Panc1 (cell line): Measurements from ENCODE around the gene ACOX3. TPM values are rescaled to one million over a fixed set of nuclear protein-coding genes. Genes with fewer than 3 reads are reported as not detected.

Experiments
- ATAC-seq: fragments of 200-7000 bp; cut with Tn5 transposase; 2 replicates; pipeline ENCODE4 v1.9.1; 2020; ENCODE audit warnings: mild to moderate bottlenecking, moderate library complexity
- BruUV-seq: library from RNA; stranded (reverse); fragments of 400-500 nt; replicated peaks from 2 replicates; lab custom pipeline; 2021; lab: Mats Ljungman, UMichigan
- CTCF ChIA-PET: fragments of 300-600 bp; sonication (Branson Sonifier 250); formaldehyde crosslinking; loops from one replicate; lab custom pipeline; 2022; ENCODE audit warnings: antibody characterized with exemption; lab: Charles Lee
- POLR2A ChIA-PET: fragments of 300-600 bp; sonication (Branson Sonifier 250); formaldehyde crosslinking; loops from one replicate; lab custom pipeline; 2022; ENCODE audit warnings: antibody characterized with exemption; lab: Charles Lee
- DNase-seq: peaks from one replicate; pipeline ENCODE4 v3.0.0-alpha.2; 2010; ENCODE audit warnings: low read depth, low spot score
- H3K27ac ChIP-seq: 2 replicates; pipeline ENCODE4 v1.5.1; 2011; ENCODE audit warnings: mild to moderate bottlenecking, low read length, inconsistent platforms
- H3K27me3 ChIP-seq: fragments of 200-500 bp; sonication (Bioruptor generic); 2 replicates; pipeline ENCODE4 v1.6.0; 2014; ENCODE audit warnings: low read length, inconsistent platforms; ENCODE audit not compliant: control insufficient read depth, insufficient read depth
- H3K36me3 ChIP-seq: fragments of 200-500 bp; sonication (Bioruptor generic); 2 replicates; pipeline ENCODE4 v1.5.1; 2014; ENCODE audit warnings: inconsistent platforms, mild to moderate bottlenecking, low read length, moderate library complexity; ENCODE audit not compliant: control insufficient read depth, insufficient read depth
- H3K4me1 ChIP-seq: 2 replicates; pipeline ENCODE4 v1.5.1; 2011; ENCODE audit warnings: inconsistent platforms, mild to moderate bottlenecking, low read length, moderate library complexity; ENCODE audit not compliant: control insufficient read depth, insufficient read depth
- H3K4me3 ChIP-seq, 2 experiments: 2 replicates each; pipeline ENCODE4 v1.5.1; 2011 to 2012; ENCODE audit warnings: low read depth in 2 of 2, low read length in 2 of 2, mild to moderate bottlenecking in 2 of 2, inconsistent platforms in 1 of 2, moderate library complexity in 1 of 2
- H3K9me3 ChIP-seq: fragments of 200-500 bp; sonication (Bioruptor generic); 2 replicates; pipeline ENCODE4 v1.5.1; 2014; ENCODE audit warnings: low read depth, mild to moderate bottlenecking, inconsistent platforms, low read length, moderate library complexity; ENCODE audit not compliant: control insufficient read depth, insufficient read depth
- POLR2AphosphoS5 ChIP-seq: IDR thresholded peaks from 2 replicates; pipeline ENCODE4 v1.6.1; 2012; ENCODE audit warnings: mild to moderate bottlenecking, low read depth, low read length, moderate library complexity
- SIN3A ChIP-seq: IDR thresholded peaks from 2 replicates; pipeline ENCODE4 v1.6.1; 2012; ENCODE audit warnings: low read depth, mild to moderate bottlenecking, low read length, moderate library complexity, borderline replicate concordance; ENCODE audit not compliant: insufficient read depth
- TCF7L2 ChIP-seq: IDR thresholded peaks from 2 replicates; pipeline ENCODE4 v1.6.1; 2011; ENCODE audit warnings: mild to moderate bottlenecking, low read depth, low read length, inconsistent platforms
- in situ Hi-C: cut with HindIII; loops from 2 replicates; pipeline ENCODE4 v1.10.0; 2016; ENCODE audit warnings: low sequenced_read_pairs, low pct_unique_long_range_greater_than_20kb
- intact Hi-C: fragments of 100-400 bp; cut with micrococcal nuclease; formaldehyde crosslinking; loops from one replicate; pipeline ENCODE4 v1.10.0; 2022; ENCODE audit not compliant: unreplicated experiment
- total RNA-seq: library from RNA; stranded (reverse); gene quantifications from one replicate; pipeline ENCODE4 v1.2.1, GENCODE V29; 2021; ENCODE audit not compliant: unreplicated experiment
- TF ChIP-seq, protein P1 (sequence below): fragments of 450-650 bp; IDR thresholded peaks from 2 replicates; pipeline ENCODE4 v1.5.1; 2017; ENCODE audit warnings: mild to moderate bottlenecking
- TF ChIP-seq, protein P2 (sequence below), 2 experiments: IDR thresholded peaks; 2 replicates each; pipeline ENCODE4 v1.6.1; 2011 to 2012; ENCODE audit warnings: low read depth in 2 of 2, control low read depth in 1 of 2, low read length in 1 of 2, mild to moderate bottlenecking in 1 of 2, moderate library complexity in 1 of 2; ENCODE audit not compliant: insufficient read depth in 1 of 2

Gene ACOX3
- total RNA-seq, 1 experiment from 2014 or later, result 15.4 TPM

DNA sequence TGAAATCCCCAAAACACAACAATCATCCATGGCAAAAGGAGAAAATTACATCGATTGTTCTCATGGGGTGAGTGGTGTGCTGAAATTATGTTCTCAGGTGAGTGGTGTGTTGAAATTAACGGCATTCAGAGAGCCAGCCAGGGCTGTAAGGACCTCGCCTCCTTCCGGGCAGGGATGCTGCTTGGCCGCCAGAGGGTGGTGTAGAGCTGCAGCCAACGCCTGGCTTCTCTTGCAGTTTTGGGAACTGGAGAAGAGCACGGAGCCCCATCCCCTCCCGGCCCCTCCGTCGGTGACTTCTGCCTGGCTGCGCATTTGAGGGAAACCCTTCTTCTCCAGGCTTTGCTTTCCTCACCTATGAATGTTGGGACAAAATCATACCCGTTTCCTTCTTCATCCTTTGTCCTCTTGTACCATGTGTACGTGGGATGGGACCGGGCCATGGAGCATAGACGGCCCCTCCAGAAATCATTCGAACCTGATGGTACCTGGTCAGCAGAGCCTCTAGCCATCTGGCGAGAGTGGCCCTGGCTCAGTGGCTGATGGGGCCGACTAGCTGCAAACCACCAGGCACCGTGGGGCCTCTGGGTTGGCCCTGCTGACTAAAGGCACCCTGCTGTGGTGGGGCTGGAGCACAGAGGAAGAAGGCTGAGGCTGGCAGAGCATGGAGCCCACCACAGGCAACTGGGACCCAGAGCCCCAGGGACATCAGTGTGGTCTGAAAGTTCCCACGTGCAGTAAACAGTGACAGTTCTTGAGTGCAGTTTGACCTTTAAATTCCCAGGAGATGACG, 28.4 kb upstream of the ACOX3 start:
- no TSS peak for BruUV-seq
- intact Hi-C loops, result loop anchor here (2.0 kb wide), 1 partner anchor 126 kb away; no protein-coding TSS in a partner anchor
- Histone ChIP-seq H3K27me3 (no peaks in the 10 kb centered on the region), H3K27ac (no peak overlapping the region), H3K9me3 (no peaks in the 10 kb centered on the region), H3K4me3 (no peak overlapping the region), H3K36me3 (no peaks in the 10 kb centered on the region), H3K4me1 (no peaks in the 10 kb centered on the region)
- ChIA-PET POLR2A (no interaction called here), CTCF (interaction anchor here (1.6 kb wide), 1 partner anchor 123 kb away, joined by 3 read pairs; the partner anchor contains the start of gene CPZ)
- no peak for TF ChIP-seq POLR2AphosphoS5
- TF ChIP-seq, protein P1, sequence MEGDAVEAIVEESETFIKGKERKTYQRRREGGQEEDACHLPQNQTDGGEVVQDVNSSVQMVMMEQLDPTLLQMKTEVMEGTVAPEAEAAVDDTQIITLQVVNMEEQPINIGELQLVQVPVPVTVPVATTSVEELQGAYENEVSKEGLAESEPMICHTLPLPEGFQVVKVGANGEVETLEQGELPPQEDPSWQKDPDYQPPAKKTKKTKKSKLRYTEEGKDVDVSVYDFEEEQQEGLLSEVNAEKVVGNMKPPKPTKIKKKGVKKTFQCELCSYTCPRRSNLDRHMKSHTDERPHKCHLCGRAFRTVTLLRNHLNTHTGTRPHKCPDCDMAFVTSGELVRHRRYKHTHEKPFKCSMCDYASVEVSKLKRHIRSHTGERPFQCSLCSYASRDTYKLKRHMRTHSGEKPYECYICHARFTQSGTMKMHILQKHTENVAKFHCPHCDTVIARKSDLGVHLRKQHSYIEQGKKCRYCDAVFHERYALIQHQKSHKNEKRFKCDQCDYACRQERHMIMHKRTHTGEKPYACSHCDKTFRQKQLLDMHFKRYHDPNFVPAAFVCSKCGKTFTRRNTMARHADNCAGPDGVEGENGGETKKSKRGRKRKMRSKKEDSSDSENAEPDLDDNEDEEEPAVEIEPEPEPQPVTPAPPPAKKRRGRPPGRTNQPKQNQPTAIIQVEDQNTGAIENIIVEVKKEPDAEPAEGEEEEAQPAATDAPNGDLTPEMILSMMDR, result peak; percentile 93
- DNase-seq, result peak; percentile 48
- in situ Hi-C loops, result no loop called here
- ATAC-seq, result peak; percentile 87

DNA sequence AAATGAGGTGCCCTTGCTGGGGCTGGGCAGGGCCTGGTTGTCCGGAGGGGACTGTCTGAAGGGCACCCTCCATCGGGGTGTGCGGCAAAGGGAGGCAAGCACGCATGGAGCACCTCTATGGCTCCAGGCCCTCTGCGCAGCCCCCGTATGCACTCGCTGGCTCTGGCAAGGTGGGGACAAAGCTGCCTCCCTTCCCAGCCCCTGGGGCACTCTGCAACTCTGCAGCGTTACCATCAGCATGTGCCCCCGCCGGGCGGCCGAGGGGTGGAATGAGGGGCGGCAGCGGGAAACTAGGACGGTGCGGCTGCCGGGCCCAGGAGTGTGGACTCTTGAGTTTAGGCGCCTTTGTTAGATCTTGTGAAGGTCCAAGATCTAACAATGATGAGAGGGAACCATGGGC, 26.5 kb upstream of the ACOX3 start:
- H3K9me3 ChIP-seq, result no peaks in the 10 kb centered on the region
- in situ Hi-C loops, result no loop called here
- no peak overlapping the region for H3K27ac ChIP-seq
- no peaks in the 10 kb centered on the region for H3K27me3 ChIP-seq
- DNase-seq, result no peak
- CTCF ChIA-PET, result no interaction called here
- no TSS peak for BruUV-seq
- intact Hi-C loops, result no loop called here
- no peaks in the 10 kb centered on the region for H3K36me3 ChIP-seq
- ATAC-seq, result no peak
- POLR2A ChIA-PET, result no interaction called here
- TF ChIP-seq, protein P2, sequence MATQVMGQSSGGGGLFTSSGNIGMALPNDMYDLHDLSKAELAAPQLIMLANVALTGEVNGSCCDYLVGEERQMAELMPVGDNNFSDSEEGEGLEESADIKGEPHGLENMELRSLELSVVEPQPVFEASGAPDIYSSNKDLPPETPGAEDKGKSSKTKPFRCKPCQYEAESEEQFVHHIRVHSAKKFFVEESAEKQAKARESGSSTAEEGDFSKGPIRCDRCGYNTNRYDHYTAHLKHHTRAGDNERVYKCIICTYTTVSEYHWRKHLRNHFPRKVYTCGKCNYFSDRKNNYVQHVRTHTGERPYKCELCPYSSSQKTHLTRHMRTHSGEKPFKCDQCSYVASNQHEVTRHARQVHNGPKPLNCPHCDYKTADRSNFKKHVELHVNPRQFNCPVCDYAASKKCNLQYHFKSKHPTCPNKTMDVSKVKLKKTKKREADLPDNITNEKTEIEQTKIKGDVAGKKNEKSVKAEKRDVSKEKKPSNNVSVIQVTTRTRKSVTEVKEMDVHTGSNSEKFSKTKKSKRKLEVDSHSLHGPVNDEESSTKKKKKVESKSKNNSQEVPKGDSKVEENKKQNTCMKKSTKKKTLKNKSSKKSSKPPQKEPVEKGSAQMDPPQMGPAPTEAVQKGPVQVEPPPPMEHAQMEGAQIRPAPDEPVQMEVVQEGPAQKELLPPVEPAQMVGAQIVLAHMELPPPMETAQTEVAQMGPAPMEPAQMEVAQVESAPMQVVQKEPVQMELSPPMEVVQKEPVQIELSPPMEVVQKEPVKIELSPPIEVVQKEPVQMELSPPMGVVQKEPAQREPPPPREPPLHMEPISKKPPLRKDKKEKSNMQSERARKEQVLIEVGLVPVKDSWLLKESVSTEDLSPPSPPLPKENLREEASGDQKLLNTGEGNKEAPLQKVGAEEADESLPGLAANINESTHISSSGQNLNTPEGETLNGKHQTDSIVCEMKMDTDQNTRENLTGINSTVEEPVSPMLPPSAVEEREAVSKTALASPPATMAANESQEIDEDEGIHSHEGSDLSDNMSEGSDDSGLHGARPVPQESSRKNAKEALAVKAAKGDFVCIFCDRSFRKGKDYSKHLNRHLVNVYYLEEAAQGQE (IDR thresholded peaks at IDR 0.05; ENCODE audit: insufficient read depth in 1 of 2, low read depth in 2 of 2, low read length in 1 of 2), result no peak
- no peak for TF ChIP-seq POLR2AphosphoS5
- TF ChIP-seq, protein P1, result no peak
- no peak for TF ChIP-seq TCF7L2
- TF ChIP-seq SIN3A, result no peak
- H3K4me1 ChIP-seq, result no peaks in the 10 kb centered on the region
- no peak overlapping the region for H3K4me3 ChIP-seq
